HepG2 (cell line): ENCODE measurements around the gene HRCT1.

ENCODE experiments used
- BATF2 ChIP-seq: sonication (generic); formaldehyde crosslinking; IDR thresholded peaks from 2 replicates; pipeline ENCODE4 v1.8.0; 2022; ENCODE audit warnings: mild to moderate bottlenecking, missing genetic modification reagents, moderate library complexity
- CTCF ChIP-seq: sonication (generic); formaldehyde crosslinking; IDR thresholded peaks from 2 replicates; pipeline ENCODE4 v1.5.0; 2020; ENCODE audit warnings: mild to moderate bottlenecking, missing genetic modification reagents, moderate library complexity
- ESRRA ChIP-seq: sonication (generic); formaldehyde crosslinking; IDR thresholded peaks from 2 replicates; pipeline ENCODE4 v1.5.1; 2020; ENCODE audit warnings: mild to moderate bottlenecking, low read depth, missing genetic modification reagents
- SATB2 ChIP-seq: sonication (generic); formaldehyde crosslinking; IDR thresholded peaks from 2 replicates; pipeline ENCODE4 v1.5.0; 2020; ENCODE audit warnings: missing genetic modification reagents

- TF ChIP-seq CTCF (CRISPR knock-in tag), result no peak
- no peak for TF ChIP-seq BATF2 (CRISPR knock-in tag)
- TF ChIP-seq SATB2 (CRISPR knock-in tag), result no peak
- no peak for TF ChIP-seq ESRRA (CRISPR knock-in tag)
Measured at GRCh38 chr9:35917261-35917660, 11.3 kb downstream of the HRCT1 start.
